HUES48 (cell line): ENCODE measurements around the gene COL28A1.
"Not testable (repeated sequence)": the region's sequence is repeated elsewhere in the genome, so short reads cannot be mapped to it uniquely, and the experiment has no call there.

ENCODE experiments used
- H3K27ac ChIP-seq: one replicate; pipeline ENCODE4 v1.7.0; 2013; ENCODE audit warnings: low read depth, low read length, inconsistent platforms
- H3K27me3 ChIP-seq: 2 replicates; pipeline ENCODE4 v1.6.1; 2013; ENCODE audit warnings: mild to moderate bottlenecking, low read length; ENCODE audit not compliant: control insufficient read depth, insufficient read depth
- H3K36me3 ChIP-seq: 2 replicates; pipeline ENCODE4 v1.6.1; 2013; ENCODE audit warnings: low read length; ENCODE audit not compliant: control insufficient read depth, insufficient read depth
- H3K4me1 ChIP-seq: 2 replicates; pipeline ENCODE4 v1.6.1; 2013; ENCODE audit warnings: mild to moderate bottlenecking, low read length; ENCODE audit not compliant: control insufficient read depth, insufficient read depth
- H3K4me3 ChIP-seq: 2 replicates; pipeline ENCODE4 v1.5.1; 2013; ENCODE audit warnings: mild to moderate bottlenecking, low read depth, low read length
- H3K9ac ChIP-seq: 2 replicates; pipeline ENCODE4 v1.6.1; 2013; ENCODE audit warnings: mild to moderate bottlenecking, low read depth, low read length, moderate library complexity
- H3K9me3 ChIP-seq: 2 replicates; pipeline ENCODE4 v1.6.1; 2013; ENCODE audit warnings: low read length; ENCODE audit not compliant: control insufficient read depth, insufficient read depth

Gene COL28A1

DNA sequence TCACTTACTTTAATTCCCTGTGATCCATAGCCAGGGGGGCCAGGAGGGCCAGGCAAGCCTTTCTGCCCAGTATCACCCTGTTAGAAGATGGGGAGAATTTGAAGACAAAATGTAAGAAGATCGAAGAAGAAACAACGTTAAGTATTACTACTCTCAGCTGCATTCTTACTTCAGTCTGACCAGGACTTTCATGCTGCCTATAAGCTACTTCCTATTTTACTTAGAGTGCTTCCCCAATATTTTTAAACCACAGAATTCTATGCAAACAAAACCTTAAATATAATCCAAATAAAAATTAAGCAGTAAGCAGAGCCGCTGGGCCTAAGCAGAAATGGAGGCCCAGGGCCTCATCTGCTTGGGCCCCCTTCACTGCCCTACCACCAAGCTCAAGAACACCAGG lies 117.8 kb downstream of the COL28A1 start:
- H3K4me1 ChIP-seq, result no peaks in the 10 kb centered on the region
- H3K9ac ChIP-seq, result no peak overlapping the region
- H3K27ac ChIP-seq, result no peak overlapping the region
- H3K27me3 ChIP-seq, result no peaks in the 10 kb centered on the region
- H3K4me3 ChIP-seq, result no peak overlapping the region
- H3K36me3 ChIP-seq, result no peaks in the 10 kb centered on the region
- no peaks in the 10 kb centered on the region for H3K9me3 ChIP-seq

DNA sequence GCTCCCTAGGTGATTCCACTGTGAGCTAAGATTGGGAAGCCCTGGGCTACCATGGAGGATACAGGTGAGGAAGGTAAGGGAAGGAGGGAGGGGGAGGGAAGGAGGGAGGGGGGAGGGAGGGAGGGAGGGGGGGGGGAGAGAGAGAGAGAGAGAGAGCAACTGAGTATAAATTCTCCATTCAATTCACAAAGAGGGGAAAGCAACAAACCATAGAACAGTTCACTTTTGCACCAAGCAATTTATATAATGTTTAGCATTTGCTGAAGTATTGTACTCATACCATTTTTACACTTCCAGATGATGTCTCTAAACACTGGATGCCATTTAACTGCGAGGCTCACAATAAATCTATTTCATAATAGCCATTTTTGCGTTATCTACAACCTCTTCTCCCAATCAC lies 118.3 kb downstream of the COL28A1 start:
- Histone ChIP-seq H3K9ac (no peak overlapping the region), H3K9me3 (no peaks in the 10 kb centered on the region), H3K36me3 (no peaks in the 10 kb centered on the region), H3K4me3 (no peak overlapping the region), H3K27ac (no peak overlapping the region), H3K27me3 (no peaks in the 10 kb centered on the region), H3K4me1 (no peaks in the 10 kb centered on the region)

DNA sequence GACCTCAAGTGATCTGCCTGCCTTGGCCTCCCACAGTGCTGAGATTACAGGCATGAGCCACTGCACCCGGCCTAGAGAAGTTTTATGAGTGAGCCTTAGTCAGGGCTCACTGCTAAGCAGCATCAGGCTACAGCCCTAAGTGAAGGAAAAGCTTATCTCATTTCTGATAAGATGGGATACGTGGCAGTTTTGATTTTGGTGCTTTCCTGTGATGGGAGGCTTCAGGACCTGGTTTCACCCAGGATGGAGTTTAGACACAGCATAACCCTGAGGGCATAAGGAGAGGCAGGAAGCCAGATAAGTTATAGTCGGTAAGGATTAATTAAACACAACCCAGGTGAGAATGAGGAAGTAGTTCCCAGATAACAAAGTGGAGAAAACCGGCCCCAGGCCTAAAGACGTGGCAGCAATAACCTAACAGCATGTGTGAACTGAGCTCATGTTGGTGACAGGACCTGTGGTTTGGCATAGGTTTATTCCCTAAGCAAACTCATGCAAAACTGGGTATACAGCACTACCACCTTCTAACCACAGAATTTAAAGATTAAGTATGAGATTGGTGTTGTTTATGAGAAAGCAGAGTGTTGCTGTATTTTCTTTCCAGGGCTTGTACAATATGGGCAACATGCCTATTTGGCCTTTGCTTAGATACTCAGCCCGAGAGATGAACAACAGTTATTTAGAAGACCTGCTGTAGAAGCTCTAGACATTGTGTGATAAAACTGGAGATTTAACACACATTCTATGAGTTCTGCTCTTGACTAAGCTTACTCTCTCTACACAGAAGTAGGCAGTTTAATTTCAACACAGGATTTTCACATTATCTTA lies 119.4 kb downstream of the COL28A1 start:
- H3K27ac ChIP-seq, result no peak overlapping the region
- no peaks in the 10 kb centered on the region for H3K9me3 ChIP-seq
- H3K4me3 ChIP-seq, result no peak overlapping the region
- no peaks in the 10 kb centered on the region for H3K4me1 ChIP-seq
- no peak overlapping the region for H3K9ac ChIP-seq
- no peaks in the 10 kb centered on the region for H3K27me3 ChIP-seq
- H3K36me3 ChIP-seq, result no peaks in the 10 kb centered on the region

DNA sequence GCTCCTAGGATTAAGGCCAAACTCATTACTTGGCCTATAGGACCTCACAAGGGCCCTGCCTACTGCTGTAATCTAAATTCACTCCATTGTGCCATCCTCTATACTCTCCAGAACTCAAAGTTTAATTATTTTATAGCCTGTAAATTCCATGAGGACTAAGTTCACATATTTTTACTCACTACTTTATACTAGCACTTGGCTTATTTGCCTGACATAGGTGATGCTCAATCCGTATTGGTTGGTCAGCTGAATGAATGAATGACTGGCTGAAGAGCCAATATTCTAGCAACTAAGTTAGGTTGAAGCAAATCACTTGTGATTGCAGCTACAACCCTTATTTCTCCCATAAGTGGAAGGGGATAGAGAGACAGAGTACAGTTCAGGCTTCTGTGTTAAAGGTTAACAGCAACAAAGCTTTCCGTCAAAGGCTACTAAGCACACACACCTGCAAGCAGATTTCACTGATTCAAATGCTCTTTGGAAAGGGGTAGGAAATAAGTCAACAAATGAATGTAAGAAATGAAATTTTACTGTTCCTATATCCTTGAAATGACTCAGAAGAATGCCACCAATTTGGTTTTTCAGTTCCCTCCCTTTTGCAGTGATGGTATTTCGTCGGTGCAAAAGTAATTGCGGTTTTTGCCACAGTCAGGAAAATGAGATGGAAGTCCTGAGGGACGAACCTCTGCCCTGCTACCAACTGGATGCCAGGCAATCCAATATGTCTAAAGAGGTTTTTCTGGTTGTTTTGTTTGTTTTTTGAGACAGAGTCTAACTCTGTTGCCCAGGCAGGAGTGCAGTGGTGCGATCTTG lies 120.7 kb downstream of the COL28A1 start:
- H3K27ac ChIP-seq, result no peak overlapping the region
- no peaks in the 10 kb centered on the region for H3K36me3 ChIP-seq
- no peaks in the 10 kb centered on the region for H3K27me3 ChIP-seq
- H3K4me1 ChIP-seq, result no peaks in the 10 kb centered on the region
- H3K4me3 ChIP-seq, result no peak overlapping the region
- no peak overlapping the region for H3K9ac ChIP-seq
- no peaks in the 10 kb centered on the region for H3K9me3 ChIP-seq

DNA sequence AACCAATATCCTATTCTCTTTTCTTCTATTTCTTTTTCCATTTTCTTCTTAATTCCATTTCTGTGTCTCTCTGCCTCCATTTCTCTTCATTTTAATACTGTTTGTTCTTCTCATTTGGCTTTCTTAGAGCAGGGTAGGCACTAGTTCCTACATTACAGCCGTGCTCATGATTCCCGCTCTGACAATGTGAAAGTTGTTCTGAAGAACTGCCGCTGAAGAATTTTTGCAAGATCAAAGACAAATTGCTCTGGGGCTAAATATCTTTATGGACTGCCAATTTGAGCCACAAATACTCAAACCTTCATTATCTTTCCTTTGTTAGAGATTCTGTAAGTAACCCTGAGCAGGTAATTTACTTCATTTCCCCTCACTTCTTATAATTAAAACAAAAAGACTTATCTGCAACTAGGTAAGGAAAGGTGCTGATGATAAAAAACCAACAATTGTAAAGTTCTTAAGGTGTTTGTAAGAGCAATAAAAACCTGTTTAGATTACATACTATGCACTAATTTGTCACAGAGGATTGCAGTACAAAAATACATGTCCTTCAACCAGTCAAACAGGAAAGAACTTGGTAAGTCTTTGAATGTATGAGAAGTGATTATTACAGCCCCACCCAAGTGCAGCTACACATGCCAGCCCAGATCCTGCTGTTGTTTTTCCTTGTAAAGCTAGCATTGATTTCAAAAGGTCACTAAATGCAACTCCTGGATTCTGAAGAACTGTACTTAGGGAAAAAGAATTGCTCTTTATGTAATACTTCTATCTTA lies 127.5 kb downstream of the COL28A1 start:
- Histone ChIP-seq H3K27me3 (no peaks in the 10 kb centered on the region), H3K9me3 (peaks cover 3% of the 10 kb centered on the region; the same call in 1 of the 2 replicates), H3K9ac (no peak overlapping the region), H3K4me1 (no peaks in the 10 kb centered on the region; the same call in 1 of the 2 replicates), H3K4me3 (no peak overlapping the region), H3K27ac (no peak overlapping the region), H3K36me3 (no peaks in the 10 kb centered on the region)

DNA sequence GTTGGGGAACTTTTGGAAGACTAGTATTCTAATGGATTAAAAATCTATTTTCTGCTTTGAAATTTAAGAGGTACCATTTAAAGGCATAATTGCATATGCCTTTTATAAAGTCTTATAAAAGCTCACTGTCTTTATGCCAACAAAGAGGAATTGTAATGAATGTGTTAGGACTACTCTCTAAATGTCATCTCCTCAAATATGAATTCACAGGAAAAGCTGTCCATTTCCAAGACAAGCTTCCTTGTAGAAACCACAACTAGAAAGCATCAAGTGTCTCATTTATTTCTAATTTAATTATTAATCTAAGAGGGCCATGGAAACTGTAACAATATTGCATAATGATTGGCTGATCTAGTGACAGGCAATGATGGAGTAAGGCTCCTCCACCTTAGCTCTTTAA lies 130.2 kb downstream of the COL28A1 start:
- peaks cover 3% of the 10 kb centered on the region; the same call in 1 of the 2 replicates for H3K9me3 ChIP-seq
- no peak overlapping the region for H3K27ac ChIP-seq
- no peaks in the 10 kb centered on the region for H3K36me3 ChIP-seq

DNA sequence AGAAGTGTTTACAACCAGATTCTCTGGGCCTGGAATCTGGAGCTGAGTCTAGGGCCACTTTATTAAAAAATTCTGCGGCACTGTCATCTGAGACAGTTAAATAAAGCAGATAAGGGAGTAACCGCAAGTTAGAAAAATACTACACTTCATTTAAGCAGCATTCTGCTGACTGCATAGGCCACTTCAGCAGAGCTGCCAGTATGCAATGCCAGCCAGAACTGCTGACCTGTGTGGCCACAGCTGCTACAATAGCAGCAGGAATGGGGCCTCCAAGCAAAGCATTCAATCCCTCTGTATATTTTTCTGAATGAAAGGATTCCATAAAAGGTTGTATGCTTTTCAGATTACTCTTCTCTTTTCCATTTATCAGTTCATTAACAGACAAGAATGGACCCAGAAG lies 136.0 kb downstream of the COL28A1 start:
- Histone ChIP-seq H3K36me3 (no peaks in the 10 kb centered on the region), H3K9me3 (no peaks in the 10 kb centered on the region), H3K27me3 (no peaks in the 10 kb centered on the region), H3K9ac (no peak overlapping the region), H3K27ac (no peak overlapping the region), H3K4me1 (no peaks in the 10 kb centered on the region; the same call in 1 of the 2 replicates), H3K4me3 (no peak overlapping the region)

More for the DNA sequence above, 130.2 kb downstream of the COL28A1 start:
- no peaks in the 10 kb centered on the region for H3K27me3 ChIP-seq
- no peak overlapping the region for H3K4me3 ChIP-seq
- H3K4me1 ChIP-seq, result no peaks in the 10 kb centered on the region; the same call in 1 of the 2 replicates
- H3K9ac ChIP-seq, result no peak overlapping the region

DNA sequence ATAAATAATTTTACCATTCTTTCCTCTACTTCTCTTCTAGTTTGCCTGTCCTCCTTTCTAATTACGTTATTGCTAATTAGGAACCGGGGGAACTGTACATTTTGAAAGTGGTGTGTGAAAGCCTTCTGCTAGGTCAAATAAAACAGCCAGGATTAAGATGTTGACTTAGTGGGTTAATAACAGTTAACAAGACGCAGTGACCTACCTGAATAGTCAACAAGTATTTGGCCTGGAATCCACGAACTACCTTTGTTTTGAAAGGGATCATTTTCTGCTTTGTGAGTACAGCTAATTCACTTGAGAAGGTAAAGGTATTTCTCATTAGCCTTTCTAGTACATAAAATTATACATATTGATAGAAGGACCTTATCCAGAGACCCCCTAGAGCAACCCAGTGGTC lies 139.9 kb downstream of the COL28A1 start:
- no peaks in the 10 kb centered on the region for H3K9me3 ChIP-seq
- no peak overlapping the region for H3K4me3 ChIP-seq
- no peaks in the 10 kb centered on the region for H3K4me1 ChIP-seq
- H3K9ac ChIP-seq, result no peak overlapping the region
- no peaks in the 10 kb centered on the region for H3K36me3 ChIP-seq
- H3K27ac ChIP-seq, result no peak overlapping the region
- H3K27me3 ChIP-seq, result no peaks in the 10 kb centered on the region

DNA sequence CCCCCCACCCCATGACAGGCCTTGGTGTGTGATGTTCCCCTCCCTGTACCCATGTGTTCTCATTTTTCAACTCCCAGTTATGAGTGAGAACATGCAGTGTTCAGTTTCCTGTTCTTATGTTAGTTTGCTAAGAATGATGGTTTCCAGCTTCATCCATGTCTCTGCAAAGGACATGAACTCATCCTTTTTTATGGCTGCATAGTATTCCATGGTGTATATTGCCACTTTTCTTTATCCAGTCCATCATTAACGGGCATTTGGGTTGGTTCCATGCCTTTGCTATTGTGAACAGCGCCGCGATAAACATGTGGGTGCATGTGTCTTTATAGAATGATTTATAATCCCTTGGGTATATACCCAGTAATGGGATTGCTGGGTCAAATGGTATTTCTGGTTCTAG lies 147.5 kb downstream of the COL28A1 start:
- not testable (repeated sequence) for H3K4me3 ChIP-seq, H3K36me3 ChIP-seq

DNA sequence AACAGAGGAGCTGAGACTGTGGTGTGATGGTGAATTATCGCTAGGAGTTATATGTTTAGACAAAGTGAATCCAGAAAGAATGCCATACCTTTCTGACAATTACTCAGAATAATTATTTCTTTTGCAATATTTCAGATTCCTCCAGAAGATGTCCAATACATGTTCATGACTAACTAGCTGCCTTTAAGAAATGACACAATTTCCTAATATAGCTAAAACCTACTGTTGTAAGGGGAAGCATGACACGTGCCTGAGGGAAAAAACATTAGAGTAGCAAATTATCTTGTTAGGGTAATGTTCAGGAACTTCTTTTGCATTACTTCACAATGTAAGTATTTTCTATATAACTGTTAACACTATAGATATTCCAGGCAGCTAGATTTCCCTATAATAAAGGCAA lies 150.3 kb downstream of the COL28A1 start:
- Histone ChIP-seq H3K4me3 (no peak overlapping the region), H3K27me3 (no peaks in the 10 kb centered on the region), H3K9ac (no peak overlapping the region), H3K9me3 (no peaks in the 10 kb centered on the region), H3K36me3 (no peaks in the 10 kb centered on the region), H3K27ac (no peak overlapping the region), H3K4me1 (no peaks in the 10 kb centered on the region)

More for the DNA sequence above, 147.5 kb downstream of the COL28A1 start:
- not testable (repeated sequence) for H3K4me1 ChIP-seq, H3K9me3 ChIP-seq, H3K27me3 ChIP-seq, H3K9ac ChIP-seq, H3K27ac ChIP-seq
